Esophagus squamous epithelium (tissue), 4 donors: ENCODE measurements around the gene DDB1.

Source experiments
- POLR2A ChIP-seq, 4 donors: fragments of 450-650 bp; IDR thresholded peaks; one replicate each; pipeline ENCODE4 v1.6.1; 2017; ENCODE audit warnings: antibody characterized with exemption in 4 of 4, mild to moderate bottlenecking in 4 of 4, moderate library complexity in 3 of 4
- TF ChIP-seq, protein P1 (sequence below), 6 experiments: fragments of 450-650 bp in 4 of 6; fragments of 200-600 bp in 2 of 6; sonication (generic) in 2 of 6; IDR thresholded peaks; one replicate each; pipeline ENCODE4 v1.5.1; 2016 to 2019; ENCODE audit warnings: antibody characterized with exemption in 6 of 6, mild to moderate bottlenecking in 4 of 6, moderate library complexity in 4 of 6

DNA sequence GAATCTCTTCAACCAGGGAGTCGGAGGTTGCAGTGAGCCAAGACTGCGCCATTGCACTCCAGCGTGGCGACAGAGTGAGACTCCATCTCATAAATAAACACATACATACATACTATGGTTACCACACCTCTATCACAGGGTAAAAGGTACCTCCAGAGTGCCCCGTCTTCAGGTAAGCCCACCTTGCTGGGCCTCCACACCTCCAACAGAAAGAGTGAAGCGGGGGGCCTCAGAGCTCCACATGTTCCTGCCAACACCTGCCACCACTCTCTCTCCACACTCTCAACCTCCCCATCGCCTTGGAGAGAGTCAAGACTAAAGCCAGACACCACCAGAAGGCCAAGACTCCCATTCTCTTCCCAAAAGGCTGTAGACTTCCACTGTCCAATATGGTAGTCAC is 27.5 kb downstream of the DDB1 start:
- no peak for TF ChIP-seq POLR2A (IDR thresholded peaks at IDR 0.05)
- TF ChIP-seq, protein P1, sequence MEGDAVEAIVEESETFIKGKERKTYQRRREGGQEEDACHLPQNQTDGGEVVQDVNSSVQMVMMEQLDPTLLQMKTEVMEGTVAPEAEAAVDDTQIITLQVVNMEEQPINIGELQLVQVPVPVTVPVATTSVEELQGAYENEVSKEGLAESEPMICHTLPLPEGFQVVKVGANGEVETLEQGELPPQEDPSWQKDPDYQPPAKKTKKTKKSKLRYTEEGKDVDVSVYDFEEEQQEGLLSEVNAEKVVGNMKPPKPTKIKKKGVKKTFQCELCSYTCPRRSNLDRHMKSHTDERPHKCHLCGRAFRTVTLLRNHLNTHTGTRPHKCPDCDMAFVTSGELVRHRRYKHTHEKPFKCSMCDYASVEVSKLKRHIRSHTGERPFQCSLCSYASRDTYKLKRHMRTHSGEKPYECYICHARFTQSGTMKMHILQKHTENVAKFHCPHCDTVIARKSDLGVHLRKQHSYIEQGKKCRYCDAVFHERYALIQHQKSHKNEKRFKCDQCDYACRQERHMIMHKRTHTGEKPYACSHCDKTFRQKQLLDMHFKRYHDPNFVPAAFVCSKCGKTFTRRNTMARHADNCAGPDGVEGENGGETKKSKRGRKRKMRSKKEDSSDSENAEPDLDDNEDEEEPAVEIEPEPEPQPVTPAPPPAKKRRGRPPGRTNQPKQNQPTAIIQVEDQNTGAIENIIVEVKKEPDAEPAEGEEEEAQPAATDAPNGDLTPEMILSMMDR (IDR thresholded peaks at IDR 0.05): no peak
